PFSK-1 (cell line): ENCODE data around the gene SFT2D1.

ENCODE experiments used
- FOXP2 ChIP-seq: optimal IDR thresholded peaks from 2 replicates; pipeline ENCODE3; 2011; ENCODE audit warnings: borderline replicate concordance, control low read depth, inconsistent platforms; ENCODE audit not compliant: insufficient read depth; ENCODE audit errors: extremely low read length, extremely low read depth
- POLR2AphosphoS5 ChIP-seq: IDR thresholded peaks from 2 replicates; pipeline ENCODE4 v1.6.1; 2012; ENCODE audit warnings: low read depth, mild to moderate bottlenecking, control low read depth, low read length, moderate library complexity
- REST ChIP-seq, 2 experiments: IDR thresholded peaks; 2 replicates each; pipeline versions ENCODE4 v1.6.1 to v1.8.0; 2011 to 2012; ENCODE audit warnings: low read depth in 2 of 2, low read length in 2 of 2, control low read depth in 1 of 2, inconsistent platforms in 1 of 2, mild to moderate bottlenecking in 1 of 2, moderate library complexity in 1 of 2; ENCODE audit not compliant: insufficient read depth in 1 of 2
- SIN3A ChIP-seq: IDR thresholded peaks from 2 replicates; pipeline ENCODE4 v1.6.1; 2012; ENCODE audit warnings: mild to moderate bottlenecking, low read length, moderate library complexity, borderline replicate concordance; ENCODE audit not compliant: insufficient read depth
- TAF1 ChIP-seq: IDR thresholded peaks from 2 replicates; pipeline ENCODE4 v1.6.1; 2012; ENCODE audit warnings: low read length, control low read depth, borderline replicate concordance; ENCODE audit not compliant: insufficient read depth

- TF ChIP-seq POLR2AphosphoS5 (no peak), SIN3A (no peak), TAF1 (no peak), REST (IDR thresholded peaks at IDR 0.05; ENCODE audit: insufficient read depth in 1 of 2, low read depth in 2 of 2, low read length in 2 of 2) (no peak), FOXP2 (no peak)
Measured at GRCh38 chr6:166315436-166315835, 26.9 kb downstream of the SFT2D1 start.
